ENCODE data around the gene PRKN.

DNA sequence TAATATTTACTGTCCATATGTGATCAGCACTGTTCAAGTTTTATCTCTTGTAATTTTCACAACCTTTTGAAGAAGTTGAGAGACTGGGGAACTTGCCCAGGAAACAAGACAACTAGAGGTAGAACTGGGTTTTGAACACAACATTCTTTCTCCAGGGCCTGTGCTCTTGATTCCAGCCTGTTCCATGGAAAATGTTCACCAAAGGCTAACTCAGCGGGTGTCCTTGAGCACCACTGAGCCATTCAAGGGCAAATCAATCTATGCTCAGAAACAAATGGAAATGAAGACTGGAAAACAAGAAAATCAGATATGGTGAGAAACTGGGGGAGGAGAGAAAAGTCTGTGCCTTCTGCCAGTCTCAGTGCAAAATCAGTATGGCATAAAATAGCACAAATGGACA, 771.5 kb downstream of the PRKN start:
- TF ChIP-seq POLR2AphosphoS5 (IDR thresholded peaks at IDR 0.05), result no peak
- TF ChIP-seq, protein P1, sequence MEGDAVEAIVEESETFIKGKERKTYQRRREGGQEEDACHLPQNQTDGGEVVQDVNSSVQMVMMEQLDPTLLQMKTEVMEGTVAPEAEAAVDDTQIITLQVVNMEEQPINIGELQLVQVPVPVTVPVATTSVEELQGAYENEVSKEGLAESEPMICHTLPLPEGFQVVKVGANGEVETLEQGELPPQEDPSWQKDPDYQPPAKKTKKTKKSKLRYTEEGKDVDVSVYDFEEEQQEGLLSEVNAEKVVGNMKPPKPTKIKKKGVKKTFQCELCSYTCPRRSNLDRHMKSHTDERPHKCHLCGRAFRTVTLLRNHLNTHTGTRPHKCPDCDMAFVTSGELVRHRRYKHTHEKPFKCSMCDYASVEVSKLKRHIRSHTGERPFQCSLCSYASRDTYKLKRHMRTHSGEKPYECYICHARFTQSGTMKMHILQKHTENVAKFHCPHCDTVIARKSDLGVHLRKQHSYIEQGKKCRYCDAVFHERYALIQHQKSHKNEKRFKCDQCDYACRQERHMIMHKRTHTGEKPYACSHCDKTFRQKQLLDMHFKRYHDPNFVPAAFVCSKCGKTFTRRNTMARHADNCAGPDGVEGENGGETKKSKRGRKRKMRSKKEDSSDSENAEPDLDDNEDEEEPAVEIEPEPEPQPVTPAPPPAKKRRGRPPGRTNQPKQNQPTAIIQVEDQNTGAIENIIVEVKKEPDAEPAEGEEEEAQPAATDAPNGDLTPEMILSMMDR (IDR thresholded peaks at IDR 0.05 in 8 of 11, conservative IDR thresholded peaks at IDR 0.05 in 3 of 11), result no peak
